D721Med (cell line): Measurements from ENCODE around the gene ENAH.

ENCODE experiments used
- DNase-seq: peaks from one replicate; pipeline ENCODE4 v3.0.0; 2011; ENCODE audit warnings: low spot score; ENCODE audit not compliant: insufficient read length
- FAIRE-seq: peaks from 2 replicates; lab custom pipeline; 2011; peaks lifted over from hg19 to GRCh38; lab: Jason Lieb, UNC
- CTCF ChIP-seq: IDR thresholded peaks from 2 replicates; pipeline ENCODE4 v1.5.1; 2012; ENCODE audit warnings: mild to moderate bottlenecking, control low read depth; ENCODE audit not compliant: insufficient read depth; ENCODE audit errors: missing control alignments

The ENAH gene

GRCh38 chr1:225466848-225467192 is 186.1 kb downstream of the ENAH start:
- no peak for TF ChIP-seq CTCF
- DNase-seq, result no peak
- FAIRE-seq, result no peak

- TF ChIP-seq CTCF, result no peak
- no peak for FAIRE-seq
Measured at GRCh38 chr1:225465793-225466517, 187.0 kb downstream of the ENAH start.

GRCh38 chr1:225464851-225465792 is 187.8 kb downstream of the ENAH start:
- TF ChIP-seq CTCF, result no peak
- no peak for DNase-seq
- FAIRE-seq, result no peak

More at GRCh38 chr1:225465793-225466517, 187.0 kb downstream of the ENAH start:
- DNase-seq, result no peak

GRCh38 chr1:225462714-225463574 is 190.0 kb downstream of the ENAH start:
- no peak for TF ChIP-seq CTCF
- DNase-seq (no peak), FAIRE-seq (no peak)

- DNase-seq (no peak), FAIRE-seq (no peak)
- TF ChIP-seq CTCF, result no peak
Measured at GRCh38 chr1:225462429-225462713, 190.6 kb downstream of the ENAH start.

- TF ChIP-seq CTCF, result no peak
- DNase-seq (no peak), FAIRE-seq (no peak)
Measured at GRCh38 chr1:225461533-225462428, 191.1 kb downstream of the ENAH start.
